Endothelial cell of umbilical vein (primary cell): ENCODE results near the gene COX5A. TPM values are rescaled to one million over a fixed set of nuclear protein-coding genes. Genes with fewer than 3 reads are reported as not detected.

ENCODE experiments used
- BruUV-seq: library from RNA; stranded (reverse); fragments of 400-500 nt; replicated peaks from 2 replicates; lab custom pipeline; 2021; lab: Mats Ljungman, UMichigan
- CTCF ChIA-PET: fragments of 300-600, 350-600 bp; sonication (Branson Sonifier 250); formaldehyde crosslinking; loops from one replicate; lab custom pipeline; 2021; ENCODE audit warnings: antibody characterized with exemption, inconsistent platforms; lab: Charles Lee
- POLR2A ChIA-PET: fragments of 300-600, 350-600 bp; sonication (Branson Sonifier 250); formaldehyde crosslinking; loops from one replicate; lab custom pipeline; 2021; ENCODE audit warnings: antibody characterized with exemption, inconsistent platforms; lab: Charles Lee
- DNase-seq: peaks from one replicate; pipeline ENCODE4 v3.0.0-alpha.2; 2011; ENCODE audit warnings: low read depth, low spot score
- FAIRE-seq: peaks from 2 replicates; lab custom pipeline; 2011; peaks lifted over from hg19 to GRCh38; lab: Jason Lieb, UNC
- H2AFZ ChIP-seq: 2 replicates; pipeline ENCODE4 v1.6.0; 2012; ENCODE audit warnings: low read depth, low read length, control low read depth, inconsistent platforms
- H3K27ac ChIP-seq: 2 replicates; pipeline ENCODE4 v1.5.1; 2011; ENCODE audit warnings: low read depth, mild to moderate bottlenecking, control low read depth, low read length, moderate library complexity; ENCODE audit not compliant: insufficient read depth
- H3K27me3 ChIP-seq, 2 experiments: 2 replicates each; pipeline versions ENCODE4 v1.6.0 to v1.6.1; 2011; ENCODE audit warnings: low read length in 2 of 2, mixed read lengths in 1 of 2; ENCODE audit not compliant: control insufficient read depth in 2 of 2, insufficient read depth in 2 of 2
- H3K36me3 ChIP-seq, 2 experiments: 2 replicates in 1 of 2; 3 replicates in 1 of 2; pipeline ENCODE4 v1.5.1; 2011; ENCODE audit warnings: low read length in 2 of 2, mild to moderate bottlenecking in 1 of 2, moderate library complexity in 1 of 2; ENCODE audit not compliant: control insufficient read depth in 2 of 2, insufficient read depth in 2 of 2; ENCODE audit errors: extremely low read depth in 1 of 2
- H3K4me1 ChIP-seq: 3 replicates; pipeline ENCODE4 v1.5.1; 2011; ENCODE audit warnings: mild to moderate bottlenecking, low read length; ENCODE audit not compliant: control insufficient read depth, insufficient read depth; ENCODE audit errors: extremely low read depth
- H3K4me2 ChIP-seq: 2 replicates; pipeline ENCODE4 v1.6.1; 2011; ENCODE audit warnings: low read length, control low read depth, mixed read lengths; ENCODE audit not compliant: insufficient read depth
- H3K4me3 ChIP-seq, 3 experiments: fragments of 200-600 bp in 1 of 3; sonication (generic), shearing (Covaris generic) in 1 of 3; replicated peaks in 1 of 3; 2 replicates each; pipeline ENCODE4 v1.5.1; 2011 to 2016; ENCODE audit warnings: control low read depth in 3 of 3, low read length in 3 of 3, mild to moderate bottlenecking in 2 of 3, inconsistent platforms in 1 of 3, low read depth in 1 of 3, moderate library complexity in 1 of 3; ENCODE audit not compliant: insufficient read depth in 1 of 3
- H3K79me2 ChIP-seq: 2 replicates; pipeline ENCODE4 v1.6.0; 2012; ENCODE audit warnings: low read length, inconsistent platforms; ENCODE audit not compliant: control insufficient read depth, insufficient read depth
- H3K9ac ChIP-seq: replicated peaks from 2 replicates; pipeline ENCODE3; 2011; ENCODE audit warnings: low read length, control low read depth; ENCODE audit not compliant: insufficient read depth; ENCODE audit errors: extremely low read depth
- H3K9me1 ChIP-seq: replicated peaks from 3 replicates; pipeline ENCODE4 v1.6.0; 2011; ENCODE audit warnings: mild to moderate bottlenecking, low read length; ENCODE audit not compliant: control insufficient read depth, insufficient read depth; ENCODE audit errors: extremely low read depth
- H3K9me3 ChIP-seq: replicated peaks from 2 replicates; pipeline ENCODE4 v1.5.1; 2012; ENCODE audit warnings: low read length, inconsistent platforms; ENCODE audit not compliant: control insufficient read depth, insufficient read depth
- H4K20me1 ChIP-seq: replicated peaks from 2 replicates; pipeline ENCODE3; 2011; ENCODE audit warnings: mild to moderate bottlenecking, low read length; ENCODE audit not compliant: control insufficient read depth, insufficient read depth; ENCODE audit errors: extremely low read depth
- CTCF ChIP-seq, 2 donors: IDR thresholded peaks; 1 replicate in 1 of 2; 2 replicates in 1 of 2; pipeline ENCODE4 v1.5.1; 2011; ENCODE audit warnings: low read length in 2 of 2, mild to moderate bottlenecking in 2 of 2, moderate library complexity in 2 of 2, control low read depth in 1 of 2, inconsistent platforms in 1 of 2, low read depth in 1 of 2; ENCODE audit not compliant: insufficient read depth in 1 of 2; ENCODE audit errors: extremely low read depth in 1 of 2
- EZH2 ChIP-seq: IDR thresholded peaks from 2 replicates; pipeline ENCODE4 v1.6.1; 2012; ENCODE audit warnings: borderline replicate concordance, low read depth, mild to moderate bottlenecking, moderate library complexity, low read length, inconsistent platforms; ENCODE audit not compliant: severe bottlenecking
- FOS ChIP-seq: IDR thresholded peaks from 2 replicates; pipeline ENCODE4 v1.6.1; 2011; ENCODE audit warnings: mild to moderate bottlenecking, low read length, moderate library complexity, borderline replicate concordance; ENCODE audit not compliant: insufficient read depth
- GATA2 ChIP-seq: IDR thresholded peaks from 2 replicates; pipeline ENCODE4 v1.7.0; 2011; ENCODE audit warnings: low read depth, mild to moderate bottlenecking, moderate library complexity, mixed read lengths, low read length; ENCODE audit not compliant: insufficient read length, insufficient read depth
- JUN ChIP-seq: IDR thresholded peaks from 2 replicates; pipeline ENCODE4 v1.6.1; 2011; ENCODE audit warnings: borderline replicate concordance, low read depth; ENCODE audit not compliant: insufficient read length, insufficient read depth
- MAX ChIP-seq: IDR thresholded peaks from 2 replicates; pipeline ENCODE4 v1.6.1; 2011; ENCODE audit not compliant: insufficient read depth, insufficient read length
- MYC ChIP-seq: IDR thresholded peaks from one replicate; pipeline ENCODE4 v1.6.1; 2011; ENCODE audit warnings: mild to moderate bottlenecking, low read depth, low read length
- POLR2A ChIP-seq: IDR thresholded peaks from 2 replicates; pipeline ENCODE4 v1.6.1; 2012; ENCODE audit warnings: low read depth, mild to moderate bottlenecking, control low read depth, low read length
- POLR2AphosphoS5 ChIP-seq: IDR thresholded peaks from 2 replicates; pipeline ENCODE4 v1.6.1; 2012; ENCODE audit warnings: low read depth, mild to moderate bottlenecking, control low read depth, low read length, moderate library complexity; ENCODE audit not compliant: insufficient read depth
- dilution Hi-C: fragments of 300-500 bp; cut with MboI; formaldehyde crosslinking; loops from one replicate; pipeline ENCODE4 v1.15.0; 2019; ENCODE audit warnings: low sequenced_read_pairs; ENCODE audit not compliant: extremely low pct_ligation_motif_present
- intact Hi-C: fragments of 100-400 bp; cut with micrococcal nuclease; formaldehyde crosslinking; loops from one replicate; pipeline ENCODE4 v1.10.0; 2022
- polyA plus RNA-seq, 4 experiments: library from polyadenylated mRNA; depleted of rRNA in 3 of 4; stranded (reverse) in 3 of 4; unstranded in 1 of 4; fragments of >200 nt; gene quantifications; 2 replicates each; pipeline versions ENCODE4 v1.2.1 to v1.2.3, GENCODE V29; 2011 to 2012; ENCODE audit warnings: missing spikeins in 1 of 4
- total RNA-seq: library from RNA; stranded (reverse); gene quantifications from 2 replicates; pipeline ENCODE4 v1.2.3, GENCODE V29; 2021

The COX5A gene
- total and polyA plus RNA-seq, 2 donors (not counting 3 experiments of a cell fraction or from before 2014, with no cell fraction given) = 134 to 220 TPM

- intact Hi-C loops = no loop called here
- Histone ChIP-seq H3K27me3 (no peaks in the 10 kb centered on the region), H3K9me1 (no peaks in the 10 kb centered on the region), H4K20me1 (no peaks in the 10 kb centered on the region), H3K79me2 (peaks cover 4% of the 10 kb centered on the region), H3K9ac (no peak overlapping the region), H3K27ac (no peak overlapping the region), H3K4me1 (peaks cover 11% of the 10 kb centered on the region), H2AFZ (no peak overlapping the region), H3K36me3 (no peaks in the 10 kb centered on the region), H3K4me2 (no peak overlapping the region), H3K4me3 (no peak overlapping the region), H3K9me3 (no peaks in the 10 kb centered on the region)
- no peak for TF ChIP-seq MYC
- no peak for TF ChIP-seq MAX
- no peak for TF ChIP-seq POLR2AphosphoS5
- no peak for TF ChIP-seq GATA2
- TF ChIP-seq POLR2A = no peak
- FAIRE-seq = no peak
- dilution Hi-C loops = no loop called here
- ChIA-PET POLR2A (no interaction called here), CTCF (no interaction called here)
- DNase-seq = no peak
- BruUV-seq = no TSS peak
These were observed 52.4 kb downstream of the COX5A start for GRCh38 chr15:74885461-74885860.

- Histone ChIP-seq H4K20me1 (no peaks in the 10 kb centered on the region), H3K9ac (no peak overlapping the region), H3K27ac (no peak overlapping the region), H3K4me2 (no peak overlapping the region), H3K9me1 (no peaks in the 10 kb centered on the region), H3K4me3 (no peak overlapping the region), H3K79me2 (no peaks in the 10 kb centered on the region), H3K36me3 (no peaks in the 10 kb centered on the region), H3K4me1 (peaks cover 7% of the 10 kb centered on the region), H3K9me3 (no peaks in the 10 kb centered on the region), H2AFZ (no peak overlapping the region), H3K27me3 (no peaks in the 10 kb centered on the region)
- no TSS peak for BruUV-seq
- FAIRE-seq (no peak), DNase-seq (no peak)
- dilution Hi-C loops = no loop called here
- ChIA-PET POLR2A (interaction anchor here (1.2 kb wide), 1 partner anchor 12 kb away, joined by 3 read pairs; the partner anchor contains the start of gene SCAMP2), CTCF (interaction anchor here (0.6 to 4.2 kb wide), 4 partner anchors 9 to 17 kb away, joined by 3 to 26 read pairs (median 6); partner anchors contain the start of gene SCAMP2)
- intact Hi-C loops = no loop called here
- no peak for TF ChIP-seq CTCF (IDR thresholded peaks at IDR 0.05; ENCODE audit: extremely low read depth in 1 of 2, insufficient read depth in 1 of 2, low read depth in 1 of 2, low read length in 2 of 2)
- TF ChIP-seq MAX = no peak
- no peak for TF ChIP-seq JUN
- no peak for TF ChIP-seq GATA2
- no peak for TF ChIP-seq FOS
- TF ChIP-seq POLR2A = no peak
- TF ChIP-seq MYC = no peak
- no peak for TF ChIP-seq POLR2AphosphoS5
- TF ChIP-seq EZH2 = no peak
These were observed 53.2 kb downstream of the COX5A start for GRCh38 chr15:74884428-74885223.
